IPS DF 6.9 (cell line): Measurements from ENCODE around the gene UNC5B.
"Not testable (repeated sequence)": the region's sequence is repeated elsewhere in the genome, so short reads cannot be mapped to it uniquely, and the experiment has no call there.

Experiments used
- DNase-seq: peaks from one replicate; pipeline ENCODE4 v3.0.0-alpha.2; 2013; ENCODE audit warnings: low read depth, low spot score
- H3K27ac ChIP-seq: one replicate; pipeline ENCODE4 v1.5.1; 2013; ENCODE audit warnings: low read length, control low read depth
- H3K27me3 ChIP-seq: 2 replicates; pipeline ENCODE4 v1.6.1; 2013; ENCODE audit warnings: mild to moderate bottlenecking, low read length; ENCODE audit not compliant: control insufficient read depth, insufficient read depth
- H3K36me3 ChIP-seq: 2 replicates; pipeline ENCODE4 v1.6.1; 2013; ENCODE audit warnings: low read length; ENCODE audit not compliant: control insufficient read depth, insufficient read depth
- H3K4me1 ChIP-seq: 2 replicates; pipeline ENCODE4 v1.6.1; 2013; ENCODE audit warnings: low read length; ENCODE audit not compliant: control insufficient read depth, insufficient read depth
- H3K4me3 ChIP-seq: 2 replicates; pipeline ENCODE4 v1.5.1; 2013; ENCODE audit warnings: mild to moderate bottlenecking, low read length
- H3K9me3 ChIP-seq: 2 replicates; pipeline ENCODE4 v1.6.1; 2013; ENCODE audit warnings: low read length, inconsistent platforms; ENCODE audit not compliant: control insufficient read depth, insufficient read depth
- WGBS: extraction: QIAGEN DNeasy Blood & Tissue Kit; methylation state at CpG from one replicate; pipeline ENCODE4 v1.1.7; 2013; ENCODE audit warnings: mixed read lengths, missing lambda C conversion rate; ENCODE audit not compliant: insufficient read length, insufficient coverage; 5-methylcytosine and 5-hydroxymethylcytosine counted together

UNC5B gene

GRCh38 chr10:71293446-71294084, 81.2 kb downstream of the UNC5B start:
- H3K27ac ChIP-seq, result no peak overlapping the region
- H3K4me1 ChIP-seq, result no peaks in the 10 kb centered on the region
- H3K36me3 ChIP-seq, result peaks cover 26% of the 10 kb centered on the region
- no peaks in the 10 kb centered on the region for H3K9me3 ChIP-seq
- WGBS, result no CpG with 5 or more reads among the region's 19 CpGs
- no peaks in the 10 kb centered on the region for H3K27me3 ChIP-seq
- DNase-seq, result no peak
- H3K4me3 ChIP-seq, result no peak overlapping the region

- no peak for DNase-seq
- H3K9me3 ChIP-seq, result no peaks in the 10 kb centered on the region
- no peaks in the 10 kb centered on the region for H3K4me1 ChIP-seq
- peaks cover 26% of the 10 kb centered on the region for H3K36me3 ChIP-seq
- H3K27ac ChIP-seq, result no peak overlapping the region
- no peaks in the 10 kb centered on the region for H3K27me3 ChIP-seq
- no CpG with 5 or more reads among the region's 6 CpGs for WGBS
- H3K4me3 ChIP-seq, result no peak overlapping the region
Measured at GRCh38 chr10:71294091-71294561, 81.8 kb downstream of the UNC5B start.

- H3K4me1 ChIP-seq, result no peaks in the 10 kb centered on the region
Measured at GRCh38 chr10:71294856-71295255, 82.5 kb downstream of the UNC5B start.

DNA sequence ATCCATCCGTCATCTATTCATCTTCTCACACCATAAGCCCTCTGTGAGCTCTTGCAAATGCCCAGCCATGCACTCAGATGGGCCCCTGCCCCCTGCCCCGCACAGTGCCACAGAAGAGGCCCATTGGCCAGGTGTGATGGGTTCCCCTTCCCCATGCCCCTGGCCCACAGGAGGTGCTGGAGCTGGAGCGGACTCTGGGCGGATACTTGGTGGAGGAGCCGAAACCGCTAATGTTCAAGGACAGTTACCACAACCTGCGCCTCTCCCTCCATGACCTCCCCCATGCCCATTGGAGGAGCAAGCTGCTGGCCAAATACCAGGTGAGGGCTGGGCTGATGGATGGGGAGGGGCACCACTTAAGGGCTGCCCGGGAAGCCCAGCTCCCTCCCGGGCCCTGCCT, 83.3 kb downstream of the UNC5B start:
- H3K36me3 ChIP-seq, result peaks cover 24% of the 10 kb centered on the region
- WGBS, result no CpG with 5 or more reads among the region's 9 CpGs

More at GRCh38 chr10:71294856-71295255, 82.5 kb downstream of the UNC5B start:
- no CpG with 5 or more reads among the region's 4 CpGs for WGBS
- no peak overlapping the region for H3K4me3 ChIP-seq
- no peaks in the 10 kb centered on the region for H3K9me3 ChIP-seq
- H3K36me3 ChIP-seq, result peaks cover 26% of the 10 kb centered on the region
- no peak for DNase-seq
- H3K27ac ChIP-seq, result no peak overlapping the region
- no peaks in the 10 kb centered on the region for H3K27me3 ChIP-seq

GRCh38 chr10:71296086-71296485, 83.7 kb downstream of the UNC5B start:
- H3K36me3 ChIP-seq, result peaks cover 24% of the 10 kb centered on the region
- no peak for DNase-seq
- WGBS, result no CpG with 5 or more reads among the region's 5 CpGs

More for the DNA sequence above, 83.3 kb downstream of the UNC5B start:
- H3K4me3 ChIP-seq, result no peak overlapping the region
- no peak overlapping the region for H3K27ac ChIP-seq
- no peaks in the 10 kb centered on the region for H3K4me1 ChIP-seq
- no peak for DNase-seq
- H3K9me3 ChIP-seq, result no peaks in the 10 kb centered on the region
- no peaks in the 10 kb centered on the region for H3K27me3 ChIP-seq

DNA sequence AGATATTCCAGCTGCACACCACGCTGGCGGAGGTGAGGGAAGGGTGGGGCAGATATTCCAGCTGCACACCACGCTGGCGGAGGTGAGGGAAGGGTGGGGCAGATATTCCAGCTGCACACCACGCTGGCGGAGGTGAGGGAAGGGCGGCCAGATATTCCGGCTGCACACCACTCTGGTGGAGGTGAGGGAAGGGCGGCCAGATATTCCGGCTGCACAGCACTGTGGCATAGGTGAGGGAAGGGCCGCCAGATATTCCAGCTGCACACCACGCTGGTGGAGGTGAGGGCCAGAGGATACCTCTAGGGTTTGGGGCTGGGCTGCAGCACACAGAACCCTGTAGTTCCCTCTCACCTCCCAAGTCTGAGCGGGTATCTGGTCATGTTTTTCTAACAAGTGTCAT, 84.4 kb downstream of the UNC5B start:
- H3K27me3 ChIP-seq, H3K27ac ChIP-seq, DNase-seq, H3K4me3 ChIP-seq, H3K4me1 ChIP-seq, H3K9me3 ChIP-seq: not testable (repeated sequence)
- peaks cover 18% of the 10 kb centered on the region for H3K36me3 ChIP-seq
- no CpG with 5 or more reads among the region's 13 CpGs for WGBS

More at GRCh38 chr10:71296086-71296485, 83.7 kb downstream of the UNC5B start:
- Histone ChIP-seq H3K27me3 (no peaks in the 10 kb centered on the region), H3K9me3 (no peaks in the 10 kb centered on the region), H3K4me3 (no peak overlapping the region), H3K27ac (no peak overlapping the region), H3K4me1 (no peaks in the 10 kb centered on the region)

DNA sequence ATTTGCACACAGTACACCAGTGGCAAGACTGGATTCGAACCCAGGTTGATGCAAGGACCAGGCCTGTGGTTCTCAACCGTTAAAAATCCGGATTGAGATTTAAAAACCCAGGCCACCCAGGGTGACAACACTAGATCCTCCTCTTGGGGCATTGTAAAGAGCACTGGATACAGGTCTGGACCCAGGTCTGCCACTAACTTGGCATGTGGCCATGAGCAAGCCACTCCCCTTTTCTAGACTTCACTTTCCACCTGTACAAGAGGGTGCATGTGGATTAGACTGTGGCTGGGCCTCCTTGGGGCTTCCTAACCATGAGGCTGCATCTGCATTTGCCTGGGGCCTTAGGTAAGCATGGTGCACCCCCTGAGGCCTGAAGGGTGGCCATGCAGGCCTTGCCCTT, 85.0 kb downstream of the UNC5B start:
- no peaks in the 10 kb centered on the region for H3K9me3 ChIP-seq
- no peak for DNase-seq
- H3K4me1 ChIP-seq, result no peaks in the 10 kb centered on the region
- WGBS, result no CpG with 5 or more reads among the region's 3 CpGs
- H3K36me3 ChIP-seq, result peaks cover 18% of the 10 kb centered on the region
- no peaks in the 10 kb centered on the region for H3K27me3 ChIP-seq
- no peak overlapping the region for H3K4me3 ChIP-seq
- H3K27ac ChIP-seq, result no peak overlapping the region

DNA sequence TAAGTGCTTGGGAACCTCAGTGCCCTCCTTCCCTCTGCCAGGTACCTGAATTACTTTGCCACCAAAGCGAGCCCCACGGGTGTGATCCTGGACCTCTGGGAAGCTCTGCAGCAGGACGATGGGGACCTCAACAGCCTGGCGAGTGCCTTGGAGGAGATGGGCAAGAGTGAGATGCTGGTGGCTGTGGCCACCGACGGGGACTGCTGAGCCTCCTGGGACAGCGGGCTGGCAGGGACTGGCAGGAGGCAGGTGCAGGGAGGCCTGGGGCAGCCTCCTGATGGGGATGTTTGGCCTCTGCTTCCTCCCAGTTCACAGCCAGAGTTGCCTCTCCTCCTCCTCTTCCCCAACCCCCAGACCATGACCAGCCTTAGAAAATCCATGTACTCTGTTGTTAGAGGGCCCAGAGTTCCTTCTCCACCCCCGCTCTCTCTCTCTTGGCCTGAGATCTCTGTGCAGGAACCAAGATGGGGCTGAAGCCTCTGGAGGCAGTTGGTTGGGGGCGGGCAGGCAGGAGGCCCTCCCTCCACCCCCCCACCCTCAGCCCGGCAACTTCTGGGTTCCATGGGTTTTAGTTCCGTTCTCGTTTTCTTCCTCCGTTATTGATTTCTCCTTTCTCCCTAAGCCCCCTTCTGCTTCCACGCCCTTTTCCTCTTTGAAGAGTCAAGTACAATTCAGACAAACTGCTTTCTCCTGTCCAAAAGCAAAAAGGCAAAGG, 86.9 kb downstream of the UNC5B start:
- WGBS, result no CpG with 5 or more reads among the region's 14 CpGs
- no peak for DNase-seq
- no peaks in the 10 kb centered on the region for H3K9me3 ChIP-seq
- H3K27ac ChIP-seq, result no peak overlapping the region
- H3K4me3 ChIP-seq, result no peak overlapping the region
- no peaks in the 10 kb centered on the region for H3K4me1 ChIP-seq
- H3K36me3 ChIP-seq, result peaks cover 9% of the 10 kb centered on the region; the same call in 1 of the 2 replicates
- H3K27me3 ChIP-seq, result no peaks in the 10 kb centered on the region

DNA sequence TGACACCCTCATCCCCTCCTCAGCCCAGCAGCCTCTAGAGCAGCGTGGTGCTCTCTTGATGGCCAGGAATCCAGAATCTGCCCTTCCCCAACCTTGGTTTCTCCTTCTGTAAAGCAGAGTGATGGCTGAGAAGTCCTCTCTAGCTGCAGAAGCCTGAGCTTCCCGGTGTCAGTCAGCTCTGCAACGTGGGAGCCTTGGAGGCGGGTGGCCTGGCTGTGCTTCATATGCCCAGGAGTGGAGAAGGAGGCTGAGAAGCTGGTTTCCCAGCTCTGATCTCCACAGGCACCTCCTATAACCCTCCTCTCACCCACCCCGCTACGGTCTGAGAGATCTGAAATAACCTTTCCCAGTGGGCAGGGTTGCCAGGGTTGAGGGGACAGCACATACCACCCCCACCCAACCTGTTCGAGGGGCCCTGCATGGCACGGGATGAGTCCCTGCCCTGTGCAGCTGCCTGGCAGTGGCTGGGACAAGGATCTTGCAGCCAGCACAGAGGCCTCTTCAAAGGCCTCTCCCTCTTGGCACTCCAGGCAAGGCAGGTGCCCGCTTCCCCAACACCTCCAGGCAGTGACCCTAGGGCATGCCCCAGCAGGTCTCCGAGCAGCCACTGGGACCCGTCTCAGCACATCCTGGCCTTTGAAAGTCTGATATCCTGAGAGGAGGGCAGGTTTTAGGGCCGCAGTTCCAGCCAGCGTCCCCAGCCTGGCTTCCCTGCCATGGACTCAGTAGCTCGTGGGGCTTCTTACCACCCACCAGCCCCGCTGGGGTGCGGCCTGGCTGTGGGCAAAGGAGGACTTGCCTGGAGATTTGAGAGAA, 88.4 kb downstream of the UNC5B start:
- H3K27me3 ChIP-seq, result no peaks in the 10 kb centered on the region
- no peak overlapping the region for H3K27ac ChIP-seq
- H3K4me3 ChIP-seq, result no peak overlapping the region
- DNase-seq, result no peak
- no peaks in the 10 kb centered on the region for H3K9me3 ChIP-seq
- no peaks in the 10 kb centered on the region for H3K4me1 ChIP-seq
- no CpG with 5 or more reads among the region's 16 CpGs for WGBS
- H3K36me3 ChIP-seq, result peaks cover 9% of the 10 kb centered on the region; the same call in 1 of the 2 replicates

GRCh38 chr10:71301371-71301916, 89.1 kb downstream of the UNC5B start:
- H3K27ac ChIP-seq, result no peak overlapping the region
- no CpG with 5 or more reads among the region's 12 CpGs for WGBS
- H3K27me3 ChIP-seq, result no peaks in the 10 kb centered on the region
- H3K9me3 ChIP-seq, result no peaks in the 10 kb centered on the region
- no peak overlapping the region for H3K4me3 ChIP-seq
- H3K4me1 ChIP-seq, result no peaks in the 10 kb centered on the region
- H3K36me3 ChIP-seq, result peaks cover 2% of the 10 kb centered on the region; the same call in 1 of the 2 replicates
- no peak for DNase-seq
